H1 (cell line): ENCODE data around the gene RHOBTB3. TPM values are rescaled to one million over a fixed set of nuclear protein-coding genes. Genes with fewer than 3 reads are reported as not detected.

ENCODE experiments used
- CTCF ChIA-PET: fragments of 300-600 bp; sonication (Branson Sonifier 250); formaldehyde crosslinking; loops from one replicate; lab custom pipeline; 2021; ENCODE audit not compliant: partially characterized antibody; lab: Charles Lee
- POLR2A ChIA-PET: fragments of 300-600 bp; sonication (Branson Sonifier 250); formaldehyde crosslinking; loops from one replicate; lab custom pipeline; 2021; ENCODE audit warnings: inconsistent platforms; ENCODE audit not compliant: partially characterized antibody; lab: Charles Lee
- DNase-seq, 2 experiments: peaks; one replicate each; pipeline versions ENCODE4 v3.0.0 to v3.0.0-alpha.2; 2010 to 2022; ENCODE audit warnings: low spot score in 2 of 2, low read depth in 1 of 2, mixed read lengths in 1 of 2
- FAIRE-seq: peaks from 2 replicates; lab custom pipeline; 2011; peaks lifted over from hg19 to GRCh38; lab: Jason Lieb, UNC
- H2AFZ ChIP-seq: 2 replicates; pipeline ENCODE4 v1.8.1; 2012; ENCODE audit warnings: low read length, inconsistent platforms
- H2AK5ac ChIP-seq: 2 replicates; pipeline ENCODE4 v1.6.1; 2013; ENCODE audit warnings: low read depth, low read length
- H2BK120ac ChIP-seq: replicated peaks from 2 replicates; pipeline ENCODE3; 2013; ENCODE audit warnings: low read depth, low read length, inconsistent platforms
- H2BK12ac ChIP-seq: 2 replicates; pipeline ENCODE4 v1.6.1; 2013; ENCODE audit warnings: low read depth, low read length
- H2BK15ac ChIP-seq: 2 replicates; pipeline ENCODE4 v1.6.1; 2013; ENCODE audit warnings: low read length
- H2BK20ac ChIP-seq: 2 replicates; pipeline ENCODE4 v1.6.1; 2013; ENCODE audit warnings: low read length
- H2BK5ac ChIP-seq: 2 replicates; pipeline ENCODE4 v1.6.1; 2013; ENCODE audit warnings: low read depth, low read length
- H3K14ac ChIP-seq: 2 replicates; pipeline ENCODE4 v1.6.1; 2013; ENCODE audit warnings: inconsistent platforms; ENCODE audit not compliant: insufficient read length
- H3K18ac ChIP-seq: 2 replicates; pipeline ENCODE4 v1.6.1; 2013; ENCODE audit warnings: low read length; ENCODE audit errors: extremely low read depth
- H3K23ac ChIP-seq: 2 replicates; pipeline ENCODE4 v1.6.1; 2013; ENCODE audit warnings: inconsistent platforms; ENCODE audit not compliant: insufficient read length
- H3K23me2 ChIP-seq: 2 replicates; pipeline ENCODE4 v1.6.1; 2013; ENCODE audit warnings: low read depth, low read length
- H3K27ac ChIP-seq: 2 replicates; pipeline ENCODE4 v1.6.1; 2011; ENCODE audit warnings: low read depth, low read length, inconsistent platforms
- H3K27me3 ChIP-seq, 4 experiments: replicated peaks in 1 of 4; 1 replicate in 1 of 4; 2 replicates in 3 of 4; pipeline versions ENCODE4 v1.6.1 to v1.8.1; 2011 to 2013; ENCODE audit warnings: low read length in 3 of 4, mild to moderate bottlenecking in 3 of 4, inconsistent platforms in 2 of 4, mixed read lengths in 2 of 4, moderate library complexity in 1 of 4; ENCODE audit not compliant: control insufficient read depth in 3 of 4, insufficient read depth in 3 of 4; ENCODE audit errors: extremely low read depth in 1 of 4
- H3K36me3 ChIP-seq, 4 experiments: 2 replicates each; pipeline versions ENCODE4 v1.6.1 to v1.8.1; 2011 to 2013; ENCODE audit warnings: mild to moderate bottlenecking in 4 of 4, low read length in 3 of 4, moderate library complexity in 2 of 4, control low read depth in 1 of 4, inconsistent platforms in 1 of 4; ENCODE audit not compliant: insufficient read depth in 4 of 4, control insufficient read depth in 2 of 4
- H3K4ac ChIP-seq: replicated peaks from 2 replicates; pipeline ENCODE3; 2013; ENCODE audit warnings: low read length, low read depth, mixed read lengths, inconsistent platforms; ENCODE audit not compliant: insufficient read length
- H3K4me1 ChIP-seq, 4 experiments: replicated peaks in 1 of 4; 1 replicate in 1 of 4; 2 replicates in 3 of 4; pipeline versions ENCODE4 v1.6.1 to v1.8.1; 2011 to 2013; ENCODE audit warnings: low read length in 3 of 4, inconsistent platforms in 2 of 4, mixed read lengths in 1 of 4; ENCODE audit not compliant: insufficient read depth in 4 of 4, control insufficient read depth in 3 of 4
- H3K4me2 ChIP-seq, 2 experiments: 2 replicates each; pipeline versions ENCODE4 v1.6.1 to v1.8.1; 2011 to 2013; ENCODE audit warnings: low read depth in 2 of 2, low read length in 2 of 2, control low read depth in 1 of 2, inconsistent platforms in 1 of 2, mild to moderate bottlenecking in 1 of 2; ENCODE audit not compliant: insufficient read depth in 1 of 2
- H3K4me3 ChIP-seq, 4 experiments: fragments of 200-600, 300-600 bp in 1 of 4; sonication (generic), shearing (Covaris generic), sonication (Bioruptor Twin) in 1 of 4; 2 replicates each; pipeline versions ENCODE4 v1.5.1 to v1.8.1; 2011 to 2016; ENCODE audit warnings: low read length in 4 of 4, low read depth in 3 of 4, control low read depth in 2 of 4, inconsistent platforms in 2 of 4, mild to moderate bottlenecking in 2 of 4, mixed read lengths in 1 of 4, moderate library complexity in 1 of 4; ENCODE audit not compliant: insufficient read depth in 2 of 4; ENCODE audit errors: extremely low read depth in 1 of 4
- H3K56ac ChIP-seq: replicated peaks from 2 replicates; pipeline ENCODE3; 2013; ENCODE audit warnings: low read depth, mild to moderate bottlenecking, mixed read lengths, low read length, inconsistent platforms; ENCODE audit not compliant: insufficient read length
- H3K79me1 ChIP-seq: 2 replicates; pipeline ENCODE4 v1.6.1; 2013; ENCODE audit warnings: low read depth, low read length, control low read depth
- H3K79me2 ChIP-seq, 2 experiments: 2 replicates each; pipeline versions ENCODE4 v1.6.1 to v1.8.1; 2012 to 2013; ENCODE audit warnings: low read length in 2 of 2, mild to moderate bottlenecking in 2 of 2, inconsistent platforms in 1 of 2; ENCODE audit not compliant: insufficient read depth in 2 of 2, control insufficient read depth in 1 of 2
- H3K9ac ChIP-seq, 4 experiments: replicated peaks in 1 of 4; 1 replicate in 1 of 4; 2 replicates in 3 of 4; pipeline versions ENCODE4 v1.6.1 to v1.8.1; 2011 to 2013; ENCODE audit warnings: low read depth in 3 of 4, low read length in 3 of 4, control low read depth in 2 of 4, mild to moderate bottlenecking in 2 of 4, moderate library complexity in 2 of 4, inconsistent platforms in 1 of 4; ENCODE audit errors: extremely low read depth in 1 of 4
- H3K9me3 ChIP-seq, 2 experiments: 2 replicates each; pipeline versions ENCODE4 v1.6.1 to v1.8.1; 2012 to 2013; ENCODE audit warnings: mild to moderate bottlenecking in 2 of 2, moderate library complexity in 2 of 2, control low read depth in 1 of 2, inconsistent platforms in 1 of 2, low read depth in 1 of 2, low read length in 1 of 2, mixed read lengths in 1 of 2; ENCODE audit not compliant: insufficient read depth in 2 of 2
- H4K20me1 ChIP-seq, 2 experiments: replicated peaks in 1 of 2; 2 replicates each; pipeline versions ENCODE3 to v1.8.1; 2011 to 2013; ENCODE audit warnings: inconsistent platforms in 2 of 2, low read length in 2 of 2, mild to moderate bottlenecking in 1 of 2; ENCODE audit not compliant: insufficient read depth in 2 of 2, control insufficient read depth in 1 of 2
- H4K5ac ChIP-seq: 2 replicates; pipeline ENCODE4 v1.6.1; 2013; ENCODE audit warnings: low read length, low read depth, mixed read lengths, inconsistent platforms; ENCODE audit not compliant: insufficient read length
- H4K8ac ChIP-seq: 2 replicates; pipeline ENCODE4 v1.8.0; 2013; ENCODE audit warnings: mild to moderate bottlenecking, moderate library complexity, low read length, inconsistent platforms; ENCODE audit not compliant: insufficient read depth; ENCODE audit errors: extremely low read depth
- H4K91ac ChIP-seq: replicated peaks from 2 replicates; pipeline ENCODE3; 2013; ENCODE audit warnings: low read length, mixed read lengths, inconsistent platforms; ENCODE audit not compliant: insufficient read length
- RAD21 ChIP-seq, 2 experiments: IDR thresholded peaks in 1 of 2; conservative IDR thresholded peaks in 1 of 2; 2 replicates each; pipeline ENCODE4 v1.6.1; 2011; ENCODE audit warnings: low read depth in 2 of 2, low read length in 2 of 2, improper control_type of control experiment in 1 of 2, inconsistent platforms in 1 of 2, mild to moderate bottlenecking in 1 of 2, moderate library complexity in 1 of 2
- TBP ChIP-seq: IDR thresholded peaks from 2 replicates; pipeline ENCODE4 v1.6.1; 2011; ENCODE audit warnings: low read depth, low read length, improper control_type of control experiment
- polyA plus RNA-seq, 7 experiments: library from polyadenylated mRNA; depleted of rRNA in 3 of 7; stranded (reverse) in 5 of 7; unstranded in 2 of 7; fragments of >200 nt in 5 of 7; fragments of 200-250 nt in 2 of 7; gene quantifications; 1 replicate in 5 of 7; 2 replicates in 1 of 7; 4 replicates in 1 of 7; pipeline versions ENCODE4 v1.2.1 to v1.2.3, GENCODE V29; 2011 to 2013; ENCODE audit warnings: missing spikeins in 2 of 7, mixed read lengths in 2 of 7
- total RNA-seq: library from RNA; stranded (reverse); fragmentation: NEBNext Ultra II Directional; extraction: Animal tissue kit (Norgen Biotek cat#: 25700); gene quantifications from 2 replicates; pipeline ENCODE4 v1.2.1, GENCODE V29; 2021

The RHOBTB3 gene
- total and polyA plus RNA-seq, 2 of the 8 experiments (the other 6 are each of a cell fraction or from before 2014, with no cell fraction given), result 8.2 to 17.5 TPM

GRCh38 chr5:95798545-95798944, 67.4 kb downstream of the RHOBTB3 start:
- Histone ChIP-seq H3K9ac (no peak overlapping the region), H3K18ac (no peak overlapping the region), H4K20me1 (no peaks in the 10 kb centered on the region), H3K36me3 (no peaks in the 10 kb centered on the region), H2BK12ac (no peak overlapping the region), H4K8ac (no peak overlapping the region), H4K5ac (no peak overlapping the region), H3K9me3 (no peaks in the 10 kb centered on the region), H3K79me1 (no peaks in the 10 kb centered on the region), H3K27ac (no peak overlapping the region), H3K23ac (no peak overlapping the region), H3K23me2 (no peaks in the 10 kb centered on the region), H3K4me1 (no peaks in the 10 kb centered on the region), H3K27me3 (no peaks in the 10 kb centered on the region), H2AFZ (no peak overlapping the region), H4K91ac (no peak overlapping the region), H2BK15ac (no peak overlapping the region), H2AK5ac (no peak overlapping the region), H2BK20ac (no peak overlapping the region), H2BK120ac (no peak overlapping the region), H2BK5ac (no peak overlapping the region), H3K56ac (no peak overlapping the region), H3K79me2 (no peaks in the 10 kb centered on the region), H3K4me2 (no peak overlapping the region), H3K4ac (no peak overlapping the region), H3K14ac (no peak overlapping the region), H3K4me3 (no peak overlapping the region)
- TF ChIP-seq TBP (no peak), RAD21 (IDR thresholded peaks at IDR 0.05 in 1 of 2, conservative IDR thresholded peaks at IDR 0.05 in 1 of 2; ENCODE audit: low read depth in 2 of 2, low read length in 2 of 2) (no peak)
- ChIA-PET CTCF (no interaction called here), POLR2A (no interaction called here)
- DNase-seq, result no peak
- FAIRE-seq, result no peak
